GM15510 (cell line): Measurements from ENCODE around the gene ADSS1.
A peak's percentile ranks its signal among the peaks of the same experiment; 100 is the strongest.

ENCODE experiments used
- POLR2A ChIP-seq: IDR thresholded peaks from 3 replicates; pipeline ENCODE4 v1.6.1; 2011; ENCODE audit warnings: borderline replicate concordance; ENCODE audit not compliant: insufficient read length; ENCODE audit errors: extremely low read depth

The ADSS1 gene

DNA sequence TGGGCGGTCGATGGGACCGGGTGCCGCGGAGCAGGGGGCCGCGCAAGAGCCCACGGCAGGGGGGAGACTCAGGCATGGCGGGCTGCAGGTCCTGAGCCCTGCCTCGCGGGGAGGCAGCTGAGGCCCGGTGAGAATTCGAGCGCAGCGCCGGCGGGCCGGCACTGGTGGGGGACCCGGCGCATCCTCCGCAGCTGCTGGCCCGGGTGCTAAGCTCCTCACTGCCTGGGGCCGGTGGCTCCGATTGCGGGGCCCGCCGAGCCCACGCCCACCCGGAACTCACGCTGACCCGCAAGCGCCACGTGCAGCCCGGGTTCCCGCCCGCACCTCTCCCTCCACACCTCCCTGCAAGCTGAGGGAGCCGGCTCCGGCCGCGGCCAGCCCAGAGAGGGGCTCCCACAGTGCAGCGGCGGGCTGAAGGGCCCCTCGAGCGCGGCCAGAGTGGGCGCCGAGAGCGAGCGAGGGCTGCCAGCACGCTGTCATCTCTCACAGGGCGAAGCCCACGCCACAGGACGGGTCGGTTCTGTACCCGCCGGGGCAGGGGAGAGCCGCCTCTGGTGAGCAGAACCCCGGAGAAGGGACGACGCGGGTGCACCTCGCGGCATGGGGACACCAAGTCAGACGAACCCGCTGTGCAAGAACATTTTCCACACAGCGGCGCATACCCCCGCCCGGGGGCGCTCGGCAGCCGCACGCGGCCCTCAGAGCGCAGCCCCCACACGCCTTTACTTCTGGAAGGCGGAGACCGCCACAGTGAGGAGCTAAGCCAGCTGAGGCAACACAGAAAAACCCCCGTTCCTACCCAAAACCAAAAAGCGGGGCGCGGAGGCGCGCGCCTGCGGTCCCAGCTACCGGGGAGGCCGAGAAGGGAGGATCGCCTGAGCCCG lies 27.8 kb downstream of the ADSS1 start:
- no peak for TF ChIP-seq POLR2A

DNA sequence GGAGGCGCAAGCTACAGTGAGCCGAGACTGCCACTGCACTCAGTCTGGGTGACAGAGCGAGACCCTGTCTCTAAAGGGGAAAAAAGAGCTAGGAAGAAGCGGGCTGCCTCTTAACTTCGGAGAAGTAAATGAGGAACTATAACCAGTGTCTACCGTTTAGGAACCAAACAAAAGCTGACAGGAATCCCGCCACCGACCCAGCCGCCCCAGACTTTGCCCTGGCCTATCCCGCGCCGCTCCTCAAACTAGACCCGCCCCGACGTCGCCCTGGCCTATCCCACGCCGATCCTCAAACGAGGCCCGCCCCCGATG lies 28.4 kb downstream of the ADSS1 start:
- TF ChIP-seq POLR2A: peak; percentile 48

DNA sequence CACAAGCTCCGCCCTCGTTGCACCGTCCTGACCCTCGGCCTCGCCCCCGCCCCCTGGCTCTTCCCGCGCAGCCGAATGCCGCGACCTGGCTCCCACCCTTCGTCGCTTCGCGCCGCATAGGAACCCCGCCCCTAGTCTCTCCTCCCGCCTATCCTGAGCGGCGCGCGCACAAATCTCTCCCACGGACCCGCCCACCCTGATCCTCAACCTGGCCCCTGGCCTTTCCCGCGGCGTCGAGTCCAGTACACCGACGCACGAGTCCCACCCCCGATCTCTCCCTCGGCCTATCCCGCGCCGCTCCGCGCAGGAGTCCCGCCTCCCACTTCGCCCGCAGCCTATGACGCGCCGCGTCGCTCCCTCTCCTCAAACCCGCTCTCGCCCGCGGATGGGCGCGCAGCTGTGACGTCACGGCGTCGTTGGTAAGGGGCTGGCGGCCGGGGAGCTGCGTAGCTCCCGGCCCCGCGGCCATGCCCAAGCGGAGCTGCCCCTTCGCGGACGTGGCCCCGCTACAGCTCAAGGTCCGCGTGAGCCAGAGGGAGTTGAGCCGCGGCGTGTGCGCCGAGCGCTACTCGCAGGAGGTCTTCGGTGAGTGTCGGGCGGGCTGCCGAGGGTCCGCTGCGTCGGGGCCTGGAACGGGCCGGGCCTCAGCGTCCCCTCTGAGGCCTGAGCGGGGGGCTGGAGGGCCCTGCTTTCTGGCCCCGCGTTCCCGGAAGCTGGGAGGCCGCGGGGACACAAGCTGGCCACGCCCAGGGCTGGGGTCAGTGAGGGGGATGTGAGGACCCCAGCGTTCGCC lies 28.9 kb downstream of the ADSS1 start, which contains the start of gene SIVA1:
SIVA1 (plus strand) TSS at position 413 of the 793 bp plus-strand sequence; CDS start at position 468, 55 bp downstream.
- peak; percentile 80 for TF ChIP-seq POLR2A

DNA sequence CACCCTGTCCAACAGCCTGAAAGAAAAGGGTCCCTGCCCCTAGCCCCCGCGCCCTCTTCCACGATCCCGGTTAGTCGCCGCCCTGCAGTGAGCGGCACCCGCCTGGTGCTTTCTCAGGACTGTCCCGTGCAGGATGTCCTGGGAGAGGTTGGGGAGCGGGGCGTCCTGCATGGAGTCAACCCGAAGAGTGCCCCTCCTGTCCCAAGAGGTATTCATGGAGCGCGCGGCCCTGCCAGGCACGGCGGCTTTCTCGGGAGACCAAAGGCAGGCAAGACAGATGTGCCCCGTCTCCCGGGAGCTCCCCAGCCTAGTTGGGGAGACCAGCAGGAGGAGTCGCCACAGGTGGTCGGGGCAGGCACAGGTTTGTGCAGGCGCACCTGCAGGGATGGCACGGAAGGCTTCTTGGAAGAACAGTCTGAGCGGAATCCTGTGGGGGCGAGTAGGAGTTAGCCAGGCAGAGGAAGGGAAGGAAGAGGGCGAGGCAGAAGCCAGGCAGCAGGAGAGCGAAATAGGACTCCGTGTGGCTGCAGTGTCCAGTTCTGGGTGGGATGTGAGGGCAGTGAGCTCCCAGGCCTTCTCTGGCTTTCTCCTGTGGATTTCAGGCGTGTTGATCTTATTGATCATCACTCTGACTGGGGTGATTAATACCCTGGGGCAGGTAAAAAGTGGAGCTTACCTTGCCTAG lies 29.6 kb downstream of the ADSS1 start:
- no peak for TF ChIP-seq POLR2A

DNA sequence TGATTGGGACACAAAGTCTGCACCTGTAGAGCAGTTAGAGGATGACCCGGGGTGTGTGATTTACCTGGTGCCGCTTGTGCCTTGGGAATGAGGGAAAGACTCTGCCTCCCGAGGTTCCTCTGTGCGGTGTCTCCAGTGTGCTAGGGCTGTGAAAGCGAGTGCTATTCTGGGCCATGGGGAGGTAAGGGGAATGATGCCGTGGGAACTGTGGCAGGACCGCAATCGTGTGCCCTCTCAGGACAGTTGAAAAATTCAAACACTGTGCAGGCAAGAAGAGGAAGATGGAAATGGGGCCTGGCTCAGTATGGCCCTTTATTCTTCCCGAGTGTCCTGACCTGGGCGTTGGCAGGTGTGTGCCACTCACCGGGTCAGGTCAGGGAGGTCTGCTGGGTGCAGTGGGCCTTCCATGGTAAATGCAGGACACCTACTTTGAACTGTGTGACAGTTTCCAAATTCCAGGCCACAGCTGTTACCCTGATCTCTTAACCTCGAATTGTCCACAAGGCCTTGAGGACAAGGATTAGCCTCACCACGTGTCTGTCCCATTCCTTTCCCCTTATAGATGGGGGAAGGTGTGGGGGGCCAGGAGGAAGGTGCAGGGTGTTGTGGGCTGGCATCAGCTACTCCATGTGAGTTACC lies 30.3 kb downstream of the ADSS1 start:
- TF ChIP-seq POLR2A: no peak

DNA sequence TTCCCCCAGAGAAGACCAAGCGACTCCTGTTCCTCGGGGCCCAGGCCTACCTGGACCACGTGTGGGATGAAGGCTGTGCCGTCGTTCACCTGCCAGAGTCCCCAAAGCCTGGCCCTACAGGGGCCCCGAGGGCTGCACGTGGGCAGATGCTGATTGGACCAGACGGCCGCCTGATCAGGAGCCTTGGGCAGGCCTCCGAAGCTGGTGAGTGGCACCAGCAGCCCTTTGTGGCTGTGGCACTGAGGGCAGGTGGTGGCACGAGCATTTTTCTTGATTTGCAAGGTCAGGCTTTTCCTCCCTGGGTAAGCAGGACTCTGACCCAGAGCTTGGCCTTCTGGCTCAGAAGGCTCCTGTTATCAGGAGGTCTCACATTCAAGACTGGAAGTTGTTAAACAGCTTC lies 31.6 kb downstream of the ADSS1 start:
- no peak for TF ChIP-seq POLR2A

DNA sequence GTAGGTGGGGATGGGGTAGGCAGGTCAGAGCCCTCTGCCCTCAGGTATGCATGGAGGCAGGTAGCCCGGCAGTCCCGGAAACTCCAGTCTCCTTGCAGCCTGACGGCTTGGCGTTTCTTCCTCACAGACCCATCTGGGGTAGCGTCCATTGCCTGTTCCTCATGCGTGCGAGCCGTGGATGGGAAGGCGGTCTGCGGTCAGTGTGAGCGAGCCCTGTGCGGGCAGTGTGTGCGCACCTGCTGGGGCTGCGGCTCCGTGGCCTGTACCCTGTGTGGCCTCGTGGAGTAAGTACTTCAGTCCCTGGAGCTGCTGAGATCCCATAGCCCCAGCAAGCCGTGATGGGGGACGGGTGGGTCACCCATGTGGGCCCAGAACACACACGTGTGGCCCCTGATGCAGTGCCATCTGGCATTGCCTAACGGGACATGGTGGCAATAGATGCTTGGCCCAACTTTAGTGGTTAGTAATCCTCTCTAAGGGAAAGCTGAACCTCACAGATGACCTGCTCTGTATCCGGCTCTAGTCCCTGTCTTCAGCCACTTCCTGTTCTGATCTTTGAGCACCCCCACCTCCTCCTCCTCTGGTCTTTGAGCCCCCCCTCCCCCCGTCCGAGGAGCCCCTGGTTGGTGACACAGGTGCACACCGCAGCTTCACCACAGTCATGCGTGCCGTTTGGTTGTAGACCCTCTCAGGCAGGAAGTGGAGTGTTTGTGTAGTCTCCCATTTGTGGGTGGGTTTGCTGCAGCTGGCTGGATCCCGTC lies 32.6 kb downstream of the ADSS1 start:
- TF ChIP-seq POLR2A: no peak

DNA sequence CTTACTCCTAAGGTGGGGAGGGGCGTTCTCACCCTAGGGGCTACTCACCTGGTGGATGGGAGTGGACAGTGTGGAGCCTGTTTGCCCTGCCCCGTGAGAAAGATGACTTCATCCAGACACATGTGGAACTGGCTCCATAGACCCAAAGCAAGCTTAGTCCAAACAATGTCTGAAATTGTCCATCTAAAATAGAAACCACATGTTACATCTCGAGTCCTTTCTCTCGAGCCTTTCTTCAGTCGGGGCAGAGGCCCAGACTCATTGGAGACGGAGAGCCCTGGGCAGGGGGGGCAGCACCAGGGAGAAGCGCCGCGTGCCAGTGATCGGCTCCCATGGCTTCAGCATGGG lies 33.2 kb downstream of the ADSS1 start:
- TF ChIP-seq POLR2A: no peak

DNA sequence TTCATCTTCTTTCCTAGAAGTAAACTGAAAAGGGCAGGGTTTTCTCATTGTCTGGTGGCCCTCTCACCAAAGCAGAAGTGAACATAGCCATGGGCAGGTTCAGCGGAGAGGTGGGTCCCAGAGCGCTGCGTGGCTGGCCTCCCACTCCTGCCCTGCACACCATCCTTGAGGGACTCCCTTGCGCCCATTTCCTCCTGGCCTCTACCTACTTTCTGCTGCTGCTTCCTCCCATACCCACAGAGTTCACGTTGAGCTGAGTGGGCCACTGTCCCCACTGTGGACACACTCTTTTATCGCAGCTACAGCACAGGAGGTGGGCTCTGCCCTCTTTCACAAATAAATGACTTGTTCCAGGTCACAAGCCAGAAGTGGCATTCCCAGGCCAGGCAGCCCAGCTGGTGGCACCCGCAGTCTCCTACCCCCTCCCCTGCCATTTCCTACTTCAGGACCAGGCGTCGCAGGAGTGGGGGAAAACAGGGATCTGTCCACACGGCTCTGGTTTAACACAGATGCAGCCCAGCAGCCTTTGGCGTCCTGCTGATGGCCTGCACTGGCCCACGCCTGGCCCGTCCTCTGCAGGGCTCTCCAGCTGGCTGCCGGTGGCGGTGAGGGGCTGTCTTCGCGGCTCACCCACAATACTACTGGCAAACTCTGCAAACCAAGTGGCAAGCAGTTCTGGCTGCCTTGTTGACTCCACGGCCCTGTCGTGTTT lies 33.8 kb downstream of the ADSS1 start:
- TF ChIP-seq POLR2A: no peak

DNA sequence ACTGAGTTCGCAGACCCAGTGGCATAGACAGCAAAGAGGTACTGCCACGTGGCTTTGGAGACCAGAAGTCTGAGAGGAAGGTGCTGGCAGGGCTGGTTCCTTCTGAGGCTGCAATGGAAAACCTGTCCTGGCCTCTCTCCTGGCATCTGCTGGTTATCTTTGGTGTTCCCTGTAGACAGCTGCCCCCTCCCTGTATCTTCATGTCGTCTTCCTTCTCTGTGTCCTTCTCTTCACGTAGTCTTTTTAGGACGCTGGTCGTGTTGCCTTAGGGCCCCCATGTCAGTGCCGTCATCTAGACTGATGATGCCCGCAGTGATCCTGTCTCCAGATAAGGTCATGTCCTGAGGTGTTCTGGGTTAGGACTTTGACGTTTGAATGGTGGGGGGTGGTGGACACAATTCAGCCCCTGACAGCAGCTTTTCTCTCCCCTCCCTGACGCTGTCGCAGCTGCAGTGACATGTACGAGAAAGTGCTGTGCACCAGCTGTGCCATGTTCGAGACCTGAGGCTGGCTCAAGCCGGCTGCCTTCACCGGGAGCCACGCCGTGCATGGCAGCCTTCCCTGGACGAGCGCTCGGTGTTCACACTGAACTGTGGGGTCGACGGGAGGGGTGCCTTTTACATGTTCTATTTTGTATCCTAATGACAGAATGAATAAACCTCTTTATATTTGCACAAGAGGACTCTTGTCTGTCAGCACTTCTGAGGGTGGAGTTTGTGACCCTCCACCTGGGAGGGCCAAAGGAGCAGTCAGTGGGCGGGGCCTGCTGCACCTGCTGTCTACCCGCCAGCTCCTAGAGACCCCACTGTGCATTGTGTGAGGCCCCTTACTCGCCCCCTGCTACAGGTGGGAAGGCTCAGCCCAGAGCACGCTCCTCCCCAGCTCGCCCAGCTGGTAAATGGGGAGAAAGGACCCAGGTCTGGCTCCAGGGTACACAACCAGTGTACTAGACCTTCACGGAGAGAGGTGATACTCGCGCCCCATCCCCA lies 35.2 kb downstream of the ADSS1 start:
- TF ChIP-seq POLR2A: no peak

DNA sequence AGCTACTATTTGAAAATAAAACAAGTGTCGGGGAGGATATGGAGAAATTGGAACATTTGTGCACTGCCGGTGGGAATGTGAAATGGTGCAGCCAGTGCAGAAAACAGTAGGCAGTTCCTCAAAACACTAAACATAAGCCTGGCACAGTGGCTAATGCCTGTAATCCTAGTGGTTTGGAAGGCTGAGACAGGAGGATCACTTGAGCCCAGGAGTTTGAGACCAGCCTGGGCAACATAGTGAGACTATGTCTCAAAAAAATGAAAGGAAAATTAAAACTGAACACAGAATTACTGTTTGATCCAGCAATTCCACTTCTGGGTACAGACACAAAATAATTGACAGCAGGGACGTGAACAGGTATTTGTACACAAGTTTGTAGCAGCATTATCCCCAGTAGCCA lies 41.5 kb downstream of the ADSS1 start:
- no peak for TF ChIP-seq POLR2A

DNA sequence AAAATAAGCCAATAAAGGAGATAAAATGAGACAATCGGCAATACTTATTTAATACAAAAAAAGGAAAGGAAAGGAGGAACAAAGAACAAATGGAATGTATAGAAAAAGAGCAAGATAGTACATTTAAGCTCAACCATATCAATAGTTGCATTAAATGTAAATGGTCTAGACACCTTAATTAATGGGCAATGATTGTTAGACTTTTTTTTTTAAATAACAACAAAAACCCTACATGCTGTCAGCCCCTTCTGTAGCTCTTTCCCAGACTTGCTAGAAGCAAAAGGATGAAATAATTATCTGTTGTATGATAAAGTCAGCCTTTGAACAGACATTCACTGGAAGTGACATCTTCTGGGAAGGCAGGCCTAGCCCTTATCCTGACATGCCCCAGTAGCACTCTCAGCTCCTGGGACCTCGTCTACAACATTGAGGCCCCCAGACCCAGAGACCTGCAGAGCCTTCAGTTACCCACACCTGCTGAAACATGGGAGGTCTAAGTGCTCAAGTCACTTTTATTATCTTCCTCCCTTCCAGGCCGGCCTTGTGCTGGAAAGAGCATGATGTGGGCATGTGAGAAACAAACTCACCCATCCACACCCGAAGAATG lies 42.3 kb downstream of the ADSS1 start:
- TF ChIP-seq POLR2A: no peak

DNA sequence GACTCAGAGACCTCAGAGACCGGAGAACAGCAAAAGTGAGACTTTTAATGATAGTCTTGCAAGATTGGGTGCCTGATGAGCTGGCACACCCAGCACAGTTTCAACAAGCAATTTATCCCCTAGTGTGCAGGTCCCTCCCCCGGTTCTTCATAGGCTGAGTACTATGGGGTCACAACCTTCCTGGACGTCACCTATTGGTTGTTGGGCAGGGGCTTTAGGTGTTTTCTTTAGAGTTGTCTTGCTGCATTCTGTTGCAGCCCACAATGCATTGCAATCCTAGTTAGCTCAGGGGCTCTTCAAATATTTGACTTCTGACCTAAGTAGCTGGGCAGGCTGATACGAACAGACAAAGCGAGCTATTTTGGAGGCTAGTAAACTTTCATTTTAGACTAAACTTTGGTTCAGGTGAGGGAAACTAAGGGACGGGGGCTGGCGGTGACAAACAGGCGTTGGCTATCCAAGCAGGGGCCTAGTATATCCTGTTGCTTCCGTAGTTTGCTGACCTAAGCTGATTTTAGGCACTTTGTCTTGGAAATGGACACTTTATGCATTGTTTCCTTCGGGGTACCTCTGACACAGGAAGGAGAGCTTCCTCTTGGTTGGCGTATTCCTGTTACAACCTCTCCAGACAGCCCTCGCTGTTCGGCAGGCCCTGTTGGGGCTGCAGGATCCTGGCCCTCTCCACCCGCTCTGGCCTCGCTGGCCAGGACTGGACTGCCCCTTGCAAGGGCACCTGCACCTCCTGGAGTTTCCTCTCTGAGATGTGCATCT lies 43.0 kb downstream of the ADSS1 start:
- no peak for TF ChIP-seq POLR2A
